GM18861 (cell line): ENCODE data around the gene UNC93A.
"Not testable (repeated sequence)": the region's sequence is repeated elsewhere in the genome, so short reads cannot be mapped to it uniquely, and the experiment has no call there.

Source experiments
- ATAC-seq: cut with Tn5 transposase; IDR thresholded peaks from one replicate; pipeline ENCODE4 v1.9.1; 2021; ENCODE audit not compliant: unreplicated experiment

The UNC93A gene

DNA sequence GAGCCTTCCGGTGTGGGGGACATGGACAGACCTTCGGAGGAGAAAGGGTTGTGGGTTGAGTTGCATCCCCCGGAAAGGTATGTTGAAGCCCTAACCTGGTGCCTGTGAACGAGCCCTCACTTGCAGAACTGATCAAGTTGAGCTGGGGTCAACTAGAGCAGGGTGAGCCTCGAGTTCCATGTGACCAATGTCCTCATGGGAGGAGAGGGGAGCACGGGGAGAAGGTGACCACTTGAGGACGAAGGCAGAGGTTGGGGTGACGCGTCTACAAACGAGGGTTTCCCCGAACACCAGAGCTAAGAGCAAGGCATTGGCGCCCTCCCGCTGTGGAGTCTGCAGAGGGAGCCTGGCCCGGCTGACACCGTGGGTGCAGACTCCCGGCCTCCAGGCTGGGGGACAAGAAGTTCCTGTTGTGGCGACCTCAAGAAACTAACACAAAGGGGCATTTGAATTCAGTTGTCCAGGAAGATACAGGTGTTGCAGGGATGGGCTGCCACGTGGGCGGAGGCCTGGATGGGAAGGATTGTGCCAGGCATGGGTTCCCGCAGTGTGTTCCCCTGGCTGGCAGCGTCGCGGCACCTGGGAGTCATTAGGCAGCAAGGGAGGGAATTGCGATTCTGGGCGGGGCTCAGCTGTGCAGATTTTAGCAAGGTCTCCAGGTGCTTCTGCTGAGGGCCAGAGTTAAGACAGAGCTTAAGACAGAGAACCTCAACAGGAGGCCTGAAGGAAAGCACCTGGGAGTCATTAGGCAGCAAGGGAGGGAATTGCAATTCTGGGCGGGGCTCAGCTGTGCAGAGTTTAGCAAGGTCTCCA, 20.4 kb upstream of the UNC93A start:
- ATAC-seq, result no peak

DNA sequence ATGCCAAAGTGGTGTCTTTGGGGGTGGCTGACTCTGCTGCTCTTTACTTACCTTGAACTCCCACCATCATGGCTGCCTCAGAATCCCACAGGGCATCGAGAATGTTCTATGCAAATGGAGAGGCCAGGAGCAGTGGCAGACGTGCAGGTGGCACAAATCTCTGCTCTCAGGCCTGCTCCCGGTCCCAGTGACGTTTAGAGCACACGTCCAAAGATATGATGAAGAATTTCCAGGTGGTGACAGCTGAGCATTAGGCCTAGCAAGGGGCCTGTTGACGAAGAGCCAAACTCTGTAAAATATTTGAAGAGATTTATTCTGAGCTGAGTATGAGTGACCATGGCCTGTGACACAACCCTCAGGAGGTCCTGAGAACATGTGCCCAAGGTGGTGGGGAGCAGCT, 19.0 kb upstream of the UNC93A start:
- ATAC-seq, result no peak

GRCh38 chr6:167272696-167273379, 18.3 kb upstream of the UNC93A start:
- ATAC-seq, result no peak

- ATAC-seq, result no peak
Measured at GRCh38 chr6:167274270-167274669, 16.8 kb upstream of the UNC93A start.

DNA sequence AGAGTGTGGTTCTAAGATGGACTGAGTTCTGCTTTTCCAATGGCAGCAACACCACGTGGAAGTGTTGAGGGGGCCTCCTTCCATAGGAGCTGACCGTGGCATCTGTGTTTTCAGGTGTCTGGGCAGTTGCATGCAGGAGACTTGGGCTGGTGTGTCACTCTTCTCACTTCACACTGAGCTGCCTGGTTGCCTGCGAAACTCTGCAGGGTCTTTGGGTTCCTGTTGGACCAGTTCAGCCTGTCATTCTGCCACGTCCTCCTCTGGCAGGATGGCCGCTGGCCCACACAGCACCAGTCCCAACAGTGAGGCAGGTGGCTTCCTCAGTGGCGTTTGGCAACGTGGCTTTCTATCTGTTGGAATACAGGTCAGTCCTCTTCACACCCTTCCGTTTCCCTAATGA, 16.1 kb upstream of the UNC93A start:
- no peak for ATAC-seq

GRCh38 chr6:167275436-167275835, 15.7 kb upstream of the UNC93A start:
- no peak for ATAC-seq

DNA sequence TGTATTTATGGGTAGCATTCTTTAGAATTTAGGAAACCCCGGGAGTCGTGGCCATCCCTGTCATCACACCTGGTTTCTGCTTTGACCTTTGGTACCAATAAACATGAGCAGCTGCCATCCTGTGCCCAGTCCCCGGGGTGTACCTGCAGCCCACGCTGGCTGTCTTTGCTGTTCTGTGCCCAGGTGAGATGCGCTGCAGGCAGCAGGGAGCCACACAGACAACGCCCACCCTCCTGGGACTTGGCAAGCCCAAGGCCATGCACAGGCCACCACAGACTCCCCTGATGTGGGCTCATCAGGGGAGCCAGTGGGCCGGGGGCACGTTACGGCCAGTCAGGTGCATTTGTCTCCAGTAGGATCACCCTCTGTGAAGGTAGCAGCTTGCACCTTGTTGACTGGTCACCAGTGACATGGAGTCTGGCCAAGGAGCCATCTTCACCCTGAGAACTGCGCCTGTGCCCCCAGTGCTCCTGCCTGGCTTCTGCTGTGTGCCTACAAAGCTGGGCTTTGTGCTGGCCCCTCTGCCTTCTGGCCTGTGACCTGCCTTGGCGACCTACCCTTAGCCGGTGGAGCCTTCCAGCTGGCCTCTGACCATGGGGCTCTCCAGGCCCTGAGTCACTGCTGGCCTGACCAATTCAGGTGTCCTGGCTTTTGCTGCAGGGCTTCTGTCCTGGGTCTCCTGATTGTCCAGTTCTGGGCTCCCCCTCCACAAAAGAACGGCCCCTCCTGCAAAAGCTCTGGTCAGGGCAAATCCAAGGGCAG, 14.2 kb upstream of the UNC93A start:
- no peak for ATAC-seq

- ATAC-seq, result not testable (repeated sequence)
Measured at GRCh38 chr6:167278173-167278940, 12.8 kb upstream of the UNC93A start.

- no peak for ATAC-seq
Measured at GRCh38 chr6:167279766-167280446, 11.2 kb upstream of the UNC93A start.

DNA sequence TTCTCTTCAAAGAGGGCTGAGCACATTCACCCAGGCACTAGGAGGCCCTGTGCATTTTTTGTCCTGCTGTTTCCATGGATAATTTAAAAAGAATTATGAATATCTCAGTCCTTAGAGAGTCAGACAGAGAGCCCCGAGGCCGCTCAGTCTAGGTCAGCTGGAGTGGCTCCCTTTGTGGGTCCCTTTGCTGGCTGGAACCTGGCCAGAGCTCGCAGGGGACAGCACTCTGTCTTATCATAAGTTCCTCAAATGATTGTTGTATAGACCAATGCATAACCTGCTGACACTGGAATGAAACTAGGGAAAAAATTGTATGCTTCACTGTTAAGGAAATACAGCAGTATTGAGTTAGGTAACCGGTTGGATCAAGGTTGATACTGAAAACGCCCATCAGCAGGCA, 10.6 kb upstream of the UNC93A start:
- ATAC-seq, result not testable (repeated sequence)

DNA sequence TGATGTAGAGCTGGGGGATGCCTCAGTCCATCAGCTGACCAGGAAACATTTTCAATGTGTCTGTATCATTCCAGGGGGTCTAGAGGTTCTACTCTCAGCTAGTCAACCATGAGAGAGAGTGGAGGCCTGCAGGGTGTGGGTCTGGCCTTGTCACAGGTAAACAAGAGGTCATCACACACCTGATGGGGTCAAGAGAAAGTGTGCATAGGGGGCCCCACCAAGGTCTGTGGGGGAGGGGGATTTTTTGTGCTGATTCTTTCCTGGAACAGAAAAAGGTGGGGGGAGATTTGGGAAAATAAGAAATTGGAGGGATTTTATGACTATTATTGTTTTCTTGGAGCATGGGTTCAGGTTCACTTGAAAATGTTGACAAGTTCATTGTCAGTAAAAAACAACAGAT, 8.9 kb upstream of the UNC93A start:
- ATAC-seq, result no peak

DNA sequence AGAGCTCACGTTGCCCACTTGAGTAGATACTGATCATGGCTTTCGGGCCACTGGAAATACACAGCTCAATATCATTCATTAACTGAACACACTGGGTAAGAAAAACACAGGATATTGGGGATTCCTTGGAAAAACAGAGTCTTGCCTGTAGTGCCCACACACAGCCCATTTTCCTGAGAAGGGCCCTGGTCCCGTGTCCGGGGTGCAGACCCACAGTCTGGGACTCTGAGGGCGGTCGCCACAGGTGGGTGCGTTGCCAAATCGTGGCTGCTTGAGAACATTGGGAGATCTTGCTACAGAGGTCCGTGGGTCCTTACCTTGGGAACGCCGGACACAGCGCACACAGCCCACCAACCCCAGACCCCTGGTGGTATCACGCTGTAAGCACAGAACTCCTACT, 6.5 kb upstream of the UNC93A start:
- not testable (repeated sequence) for ATAC-seq

GRCh38 chr6:167285077-167285770, 5.9 kb upstream of the UNC93A start:
- no peak for ATAC-seq

GRCh38 chr6:167287513-167288048, 3.5 kb upstream of the UNC93A start:
- ATAC-seq, result no peak

DNA sequence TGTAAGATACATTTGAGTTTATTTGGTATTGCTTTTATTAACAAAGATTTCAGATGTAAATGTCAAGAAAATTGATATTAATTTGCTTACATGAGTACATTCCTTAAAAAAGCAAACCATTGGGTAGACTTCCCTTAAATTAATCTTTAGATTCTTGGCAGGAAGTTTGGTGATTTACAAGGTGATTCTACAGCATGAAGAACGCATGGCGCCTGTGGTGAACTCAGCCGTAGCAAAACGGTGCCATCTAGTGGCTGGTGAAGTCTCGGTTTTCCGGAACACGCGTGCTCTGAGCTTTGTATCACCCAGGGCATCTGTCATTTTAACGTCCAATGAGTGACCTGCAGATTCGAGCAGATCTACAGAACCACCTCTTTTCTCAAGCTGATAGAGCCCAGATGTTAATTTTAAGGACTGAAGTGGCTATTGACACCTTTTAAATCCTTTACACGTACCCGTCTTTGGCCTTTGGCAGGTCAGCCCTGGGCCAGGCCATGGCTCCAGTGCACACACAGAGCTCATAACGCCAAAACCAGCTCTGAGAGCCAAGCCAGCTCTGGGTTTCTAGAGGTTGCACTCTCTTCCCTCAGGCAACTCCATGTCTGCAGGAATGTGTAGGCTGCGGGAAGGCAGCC, 2.4 kb upstream of the UNC93A start:
- peak; percentile 65 for ATAC-seq

DNA sequence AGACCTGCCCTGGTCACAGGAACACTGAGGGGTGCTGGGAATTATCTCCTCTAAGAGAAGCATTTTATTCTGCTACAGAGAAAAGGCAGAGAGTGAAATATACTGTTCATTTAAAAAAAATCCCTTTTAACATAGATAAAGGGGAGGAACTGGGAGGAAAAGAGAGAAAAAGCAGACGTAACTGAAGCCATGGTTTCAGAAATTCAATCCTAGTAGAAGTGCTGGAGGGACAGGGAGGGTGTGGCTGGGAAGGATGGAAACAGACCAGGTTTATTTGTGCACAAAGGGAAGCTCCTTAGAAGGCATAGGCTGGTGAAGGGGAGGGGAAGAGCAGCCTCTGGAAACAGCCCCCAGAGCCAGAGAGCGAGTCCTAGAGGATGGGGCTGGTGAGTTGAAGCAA, 1.8 kb upstream of the UNC93A start:
- ATAC-seq, result not testable (repeated sequence)

DNA sequence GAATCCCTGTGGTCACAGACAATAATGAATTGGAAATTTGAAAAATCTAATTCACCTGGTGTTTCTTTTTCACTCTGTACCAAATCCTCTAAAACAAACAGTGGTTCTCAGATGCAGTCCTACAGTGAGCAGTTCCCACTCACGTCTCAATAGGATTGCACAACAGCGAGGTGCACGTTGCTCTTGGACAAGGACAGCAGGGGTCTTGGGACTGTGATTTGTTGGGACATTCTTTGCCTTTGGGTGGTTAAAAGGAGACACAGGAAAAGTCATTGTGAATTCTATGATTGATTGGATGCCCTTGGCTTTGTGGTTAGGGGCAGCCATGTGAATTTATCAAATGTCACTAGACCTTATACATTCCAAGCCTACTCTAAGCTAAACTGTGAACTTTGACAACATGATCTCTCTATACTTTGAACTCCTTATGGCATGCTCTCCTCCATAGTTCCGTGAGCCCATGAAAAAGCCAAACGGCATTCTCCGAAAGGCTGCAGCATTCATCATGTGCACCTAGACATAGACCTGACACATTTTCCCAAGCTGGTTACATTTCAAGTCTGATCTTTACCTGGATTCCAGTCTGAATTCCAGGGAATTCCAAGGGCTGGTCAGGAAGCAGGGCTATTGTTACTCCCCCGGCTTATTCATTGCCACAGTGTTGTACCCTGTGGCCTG, 647 bp downstream of the UNC93A start:
- no peak for ATAC-seq

DNA sequence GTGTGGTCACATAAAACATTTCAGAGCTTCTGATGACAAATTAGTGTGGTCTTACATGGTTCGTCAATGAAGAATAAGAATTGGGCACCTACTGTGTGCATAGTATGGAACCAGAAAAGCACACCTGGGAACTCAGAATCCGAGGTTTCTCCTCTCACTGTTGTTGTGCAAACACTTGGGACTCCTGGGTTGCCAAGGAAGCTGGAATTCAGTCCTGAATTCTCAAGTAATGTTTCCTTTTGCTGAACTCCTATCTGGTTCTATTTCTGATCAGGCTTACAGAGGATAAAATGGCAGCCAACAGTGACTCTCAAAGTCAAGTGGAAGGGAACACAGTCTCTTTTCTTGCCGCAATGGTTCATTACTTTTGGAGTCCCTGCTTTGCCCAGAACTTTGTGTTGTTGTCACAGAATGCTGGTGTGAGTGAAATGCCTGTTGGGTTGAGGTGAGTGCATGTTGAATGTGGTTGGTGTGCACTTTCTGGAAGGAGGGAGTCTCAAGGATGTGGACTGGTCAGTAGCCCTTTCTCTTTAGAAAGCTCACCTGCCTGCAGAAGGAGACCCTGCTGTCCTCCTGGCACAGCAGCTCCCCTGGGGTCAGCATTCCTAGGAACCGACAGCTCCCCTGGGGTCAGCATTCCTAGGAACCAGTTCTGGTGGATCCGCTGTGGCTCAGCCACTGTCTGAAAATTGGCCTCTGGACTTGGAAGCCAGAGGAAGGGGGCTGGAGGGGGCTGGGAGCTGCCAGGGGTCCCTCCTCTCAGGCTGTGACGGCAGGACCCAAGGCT, 1.4 kb downstream of the UNC93A start:
- ATAC-seq, result no peak
